ENCODE results near the gene ADPRM. TPM values are rescaled to one million over a fixed set of nuclear protein-coding genes. Genes with fewer than 3 reads are reported as not detected.

ADPRM gene
- total and polyA plus RNA-seq, 2 experiments from 2014 or later: 7.7 to 17.8 TPM

- 91% methylated on average over 5 of the region's 5 CpGs for whole genome bisulfite sequencing (ENCODE audit: low lambda C conversion rate, missing lambda C conversion rate)
- Histone ChIP-seq H3K9me2 (replicated peaks; ENCODE audit: insufficient read depth) (no peaks in the 10 kb centered on the region), H3K4me2 (no peak overlapping the region), H3K27me3 (no peaks in the 10 kb centered on the region), H3K9me3 (ENCODE audit: low read depth) (no peaks in the 10 kb centered on the region), H4K20me1 (ENCODE audit: insufficient read depth, poor library complexity, severe bottlenecking) (no peaks in the 10 kb centered on the region), H2AFZ (no peak overlapping the region), H3K4me3 (no peak overlapping the region), H3K4me1 (ENCODE audit: insufficient read depth) (no peaks in the 10 kb centered on the region), H3K79me2 (no peaks in the 10 kb centered on the region), H3K36me3 (replicated peaks; ENCODE audit: insufficient read depth, low read depth) (no peaks in the 10 kb centered on the region), H3K27ac (no peak overlapping the region)
- TF ChIP-seq EZH2phosphoT487 (IDR thresholded peaks at IDR 0.05; ENCODE audit: low read depth, severe bottlenecking, unreplicated experiment) (no peak), CTCF (IDR thresholded peaks at IDR 0.05; ENCODE audit: poor library complexity) (no peak), EZH2 (IDR thresholded peaks at IDR 0.05; ENCODE audit: borderline replicate concordance) (no peak)
- DNase-seq (ENCODE audit: low spot score): no peak
Observed at GRCh38 chr17:10649602-10650001, 47.8 kb upstream of the ADPRM start.

GRCh38 chr17:10651927-10652326 is 45.5 kb upstream of the ADPRM start:
- Histone ChIP-seq H3K9me2 (replicated peaks; ENCODE audit: insufficient read depth) (no peaks in the 10 kb centered on the region), H3K4me1 (ENCODE audit: insufficient read depth) (no peaks in the 10 kb centered on the region), H3K79me2 (no peaks in the 10 kb centered on the region), H3K27ac (no peak overlapping the region), H3K4me2 (no peak overlapping the region), H3K27me3 (no peaks in the 10 kb centered on the region), H3K4me3 (no peak overlapping the region), H2AFZ (no peak overlapping the region), H3K9me3 (ENCODE audit: low read depth) (no peaks in the 10 kb centered on the region), H4K20me1 (ENCODE audit: insufficient read depth, poor library complexity, severe bottlenecking) (no peaks in the 10 kb centered on the region), H3K36me3 (replicated peaks; ENCODE audit: insufficient read depth, low read depth) (no peaks in the 10 kb centered on the region)
- WGBS (ENCODE audit: low lambda C conversion rate, missing lambda C conversion rate): 88% methylated on average over 9 of the region's 9 CpGs
- TF ChIP-seq EZH2phosphoT487 (IDR thresholded peaks at IDR 0.05; ENCODE audit: low read depth, severe bottlenecking, unreplicated experiment) (no peak), EZH2 (IDR thresholded peaks at IDR 0.05; ENCODE audit: borderline replicate concordance) (no peak)
- no peak for DNase-seq (ENCODE audit: low spot score)

GRCh38 chr17:10652984-10653659 is 44.3 kb upstream of the ADPRM start:
- no peaks in the 10 kb centered on the region for H3K36me3 ChIP-seq (replicated peaks; ENCODE audit: insufficient read depth, low read depth)
- H3K79me2 ChIP-seq: no peaks in the 10 kb centered on the region
- no peak for DNase-seq (ENCODE audit: low spot score)
- WGBS (ENCODE audit: low lambda C conversion rate, missing lambda C conversion rate): 91% methylated on average over 10 of the region's 11 CpGs
- no peak overlapping the region for H3K4me3 ChIP-seq
- no peak overlapping the region for H2AFZ ChIP-seq
- no peaks in the 10 kb centered on the region for H4K20me1 ChIP-seq (ENCODE audit: insufficient read depth, poor library complexity, severe bottlenecking)
- H3K4me2 ChIP-seq: no peak overlapping the region
- TF ChIP-seq CTCF (IDR thresholded peaks at IDR 0.05; ENCODE audit: poor library complexity) (no peak), EZH2phosphoT487 (IDR thresholded peaks at IDR 0.05; ENCODE audit: low read depth, severe bottlenecking, unreplicated experiment) (no peak), EZH2 (IDR thresholded peaks at IDR 0.05; ENCODE audit: borderline replicate concordance) (no peak)
- H3K9me2 ChIP-seq (replicated peaks; ENCODE audit: insufficient read depth): no peaks in the 10 kb centered on the region
- H3K9me3 ChIP-seq (ENCODE audit: low read depth): no peaks in the 10 kb centered on the region
- no peaks in the 10 kb centered on the region for H3K27me3 ChIP-seq
- H3K27ac ChIP-seq: no peak overlapping the region
- H3K4me1 ChIP-seq (ENCODE audit: insufficient read depth): no peaks in the 10 kb centered on the region

- Histone ChIP-seq H3K4me1 (ENCODE audit: insufficient read depth) (no peaks in the 10 kb centered on the region), H3K9me3 (ENCODE audit: low read depth) (no peaks in the 10 kb centered on the region), H3K27me3 (no peaks in the 10 kb centered on the region), H3K4me3 (no peak overlapping the region), H3K9me2 (replicated peaks; ENCODE audit: insufficient read depth) (no peaks in the 10 kb centered on the region), H3K79me2 (no peaks in the 10 kb centered on the region), H2AFZ (no peak overlapping the region), H3K27ac (no peak overlapping the region), H3K36me3 (replicated peaks; ENCODE audit: insufficient read depth, low read depth) (no peaks in the 10 kb centered on the region), H3K4me2 (no peak overlapping the region), H4K20me1 (ENCODE audit: insufficient read depth, poor library complexity, severe bottlenecking) (no peaks in the 10 kb centered on the region)
- TF ChIP-seq EZH2phosphoT487 (IDR thresholded peaks at IDR 0.05; ENCODE audit: low read depth, severe bottlenecking, unreplicated experiment) (no peak), EZH2 (IDR thresholded peaks at IDR 0.05; ENCODE audit: borderline replicate concordance) (no peak), CTCF (IDR thresholded peaks at IDR 0.05; ENCODE audit: poor library complexity) (no peak)
- WGBS (ENCODE audit: low lambda C conversion rate, missing lambda C conversion rate): 87% methylated on average over 5 of the region's 5 CpGs
- DNase-seq (ENCODE audit: low spot score): no peak
Observed at GRCh38 chr17:10653987-10654386, 43.4 kb upstream of the ADPRM start.
